OCI-LY1 (cell line): Measurements from ENCODE around the gene CENPU.

ENCODE experiments used
- H2AFZ ChIP-seq: fragments of 200-600 bp; sonication (generic), shearing (Covaris generic); 2 replicates; pipeline ENCODE4 v1.6.0; 2014; ENCODE audit warnings: antibody characterized with exemption, mild to moderate bottlenecking, low read length
- H3F3A ChIP-seq: fragments of 200-600 bp; sonication (generic), shearing (Covaris generic); 2 replicates; pipeline ENCODE4 v1.6.0; 2014; ENCODE audit warnings: mild to moderate bottlenecking, antibody characterized with exemption, low read length, moderate library complexity; ENCODE audit not compliant: insufficient read depth
- H3K27ac ChIP-seq: fragments of 200-600 bp; sonication (generic); 2 replicates; pipeline ENCODE4 v1.5.1; 2014; ENCODE audit warnings: low read length, mixed run types, mild to moderate bottlenecking, low read depth; ENCODE audit not compliant: poor library complexity, severe bottlenecking
- H3K27me3 ChIP-seq: fragments of 200-600 bp; sonication (generic); 2 replicates; pipeline ENCODE4 v1.6.0; 2014; ENCODE audit warnings: antibody characterized with exemption, mild to moderate bottlenecking, low read length, moderate library complexity; ENCODE audit not compliant: insufficient read depth
- H3K36me3 ChIP-seq: fragments of 200-600 bp; sonication (generic); 2 replicates; pipeline ENCODE4 v1.6.1; 2014; ENCODE audit warnings: mild to moderate bottlenecking, antibody characterized with exemption, low read length, moderate library complexity, mixed read lengths; ENCODE audit not compliant: insufficient read depth
- H3K4me1 ChIP-seq: fragments of 200-600 bp; sonication (generic); 2 replicates; pipeline ENCODE4 v1.5.1; 2014; ENCODE audit warnings: mild to moderate bottlenecking, low read length, moderate library complexity; ENCODE audit not compliant: insufficient read depth, severe bottlenecking
- H3K4me2 ChIP-seq: fragments of 200-600 bp; sonication (generic), shearing (Covaris generic); 2 replicates; pipeline ENCODE4 v1.6.1; 2014; ENCODE audit warnings: low read length
- H3K4me3 ChIP-seq: fragments of 200-600 bp; sonication (generic); 2 replicates; pipeline ENCODE4 v1.5.1; 2014; ENCODE audit warnings: low read length, low read depth, mild to moderate bottlenecking, mixed read lengths; ENCODE audit not compliant: poor library complexity, severe bottlenecking
- H3K79me2 ChIP-seq: fragments of 200-600 bp; shearing (Covaris generic); 2 replicates; pipeline ENCODE4 v1.6.1; 2016; ENCODE audit warnings: mixed run types, low read length, mixed read lengths; ENCODE audit not compliant: insufficient read depth
- H3K9ac ChIP-seq: fragments of 200-600 bp; sonication (generic), shearing (Covaris generic); 2 replicates; pipeline ENCODE4 v1.6.1; 2014; ENCODE audit warnings: mild to moderate bottlenecking, low read length, mixed read lengths
- H3K9me2 ChIP-seq: fragments of 200-600 bp; sonication (generic), shearing (Covaris generic); 2 replicates; pipeline ENCODE4 v1.6.1; 2014; ENCODE audit warnings: low read depth, mild to moderate bottlenecking, low read length, mixed read lengths
- H3K9me3 ChIP-seq: fragments of 200-600 bp; shearing (Covaris generic); 2 replicates; pipeline ENCODE4 v1.6.1; 2014; ENCODE audit warnings: low read length, mixed read lengths
- H4K20me1 ChIP-seq: fragments of 200-600 bp; sonication (generic), shearing (Covaris generic); 2 replicates; pipeline ENCODE4 v1.6.0; 2016; ENCODE audit warnings: mild to moderate bottlenecking, low read length; ENCODE audit not compliant: insufficient read depth
- CTCF ChIP-seq: fragments of 200-600 bp; sonication (generic), shearing (Covaris generic); IDR thresholded peaks from 2 replicates; pipeline ENCODE4 v1.5.1; 2017; ENCODE audit warnings: mild to moderate bottlenecking, antibody characterized with exemption, low read length, moderate library complexity, mixed read lengths
- EZH2 ChIP-seq: fragments of 200-600 bp; sonication (generic), shearing (Covaris generic); IDR thresholded peaks from 2 replicates; pipeline ENCODE4 v1.8.0; 2017; ENCODE audit warnings: borderline replicate concordance, mixed run types, mild to moderate bottlenecking, antibody characterized with exemption, low read length, moderate library complexity, mixed read lengths

The CENPU gene

DNA sequence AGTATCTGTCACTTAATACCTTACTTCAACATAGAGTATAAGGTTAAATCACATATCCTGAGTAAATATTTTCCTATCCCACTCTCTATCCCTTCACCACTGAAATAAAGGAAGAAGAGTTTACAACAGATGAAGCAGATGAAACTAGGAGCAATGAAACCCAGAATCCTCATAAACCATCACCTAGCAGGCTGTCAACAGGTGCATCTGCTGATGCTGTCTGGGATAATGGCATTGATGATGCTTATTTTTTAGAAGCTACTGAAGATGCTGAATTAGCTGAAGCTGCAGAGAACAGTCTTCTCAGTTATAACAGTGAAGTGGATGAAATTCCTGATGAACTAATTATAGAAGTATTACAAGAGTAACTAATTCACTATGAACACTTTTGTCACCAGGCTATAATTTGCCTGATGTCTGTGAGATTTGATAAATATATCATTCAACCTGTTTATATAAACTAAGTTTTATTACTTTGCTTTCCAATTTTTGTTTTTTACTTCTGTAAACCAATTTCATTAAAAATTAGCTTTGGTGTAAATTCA is 39.4 kb downstream of the CENPU start:
- Histone ChIP-seq H3K79me2 (no peaks in the 10 kb centered on the region), H3F3A (no peaks in the 10 kb centered on the region), H3K4me1 (no peaks in the 10 kb centered on the region), H3K4me2 (no peak overlapping the region), H3K9me3 (no peaks in the 10 kb centered on the region), H3K27ac (no peak overlapping the region), H3K27me3 (no peaks in the 10 kb centered on the region), H3K36me3 (peaks cover 66% of the 10 kb centered on the region), H4K20me1 (no peaks in the 10 kb centered on the region), H2AFZ (no peak overlapping the region), H3K9me2 (no peaks in the 10 kb centered on the region), H3K4me3 (no peak overlapping the region), H3K9ac (no peak overlapping the region)
- no peak for TF ChIP-seq EZH2

- Histone ChIP-seq H3K4me2 (no peak overlapping the region), H3K4me1 (peaks cover 7% of the 10 kb centered on the region), H3K4me3 (no peak overlapping the region), H3F3A (no peaks in the 10 kb centered on the region), H3K36me3 (peaks cover 57% of the 10 kb centered on the region), H3K9ac (no peak overlapping the region), H3K9me3 (no peaks in the 10 kb centered on the region), H3K27me3 (no peaks in the 10 kb centered on the region), H3K9me2 (no peaks in the 10 kb centered on the region), H2AFZ (no peak overlapping the region), H4K20me1 (no peaks in the 10 kb centered on the region), H3K79me2 (no peaks in the 10 kb centered on the region), H3K27ac (no peak overlapping the region)
- TF ChIP-seq EZH2: no peak
- no peak for TF ChIP-seq CTCF
Measured at GRCh38 chr4:184693056-184693455, 40.8 kb downstream of the CENPU start.

GRCh38 chr4:184689681-184690080 is 44.2 kb downstream of the CENPU start:
- H3K9me2 ChIP-seq: no peaks in the 10 kb centered on the region
- H3K4me2 ChIP-seq: no peak overlapping the region
- no peak overlapping the region for H3K4me3 ChIP-seq
- no peak overlapping the region for H3K9ac ChIP-seq
- no peaks in the 10 kb centered on the region for H3F3A ChIP-seq
- H4K20me1 ChIP-seq: no peaks in the 10 kb centered on the region
- H3K9me3 ChIP-seq: no peaks in the 10 kb centered on the region
- H3K27ac ChIP-seq: no peak overlapping the region
- H3K27me3 ChIP-seq: no peaks in the 10 kb centered on the region
- TF ChIP-seq CTCF (no peak), EZH2 (no peak)
- no peak overlapping the region for H2AFZ ChIP-seq
- peaks cover 25% of the 10 kb centered on the region for H3K36me3 ChIP-seq
- H3K4me1 ChIP-seq: peaks cover 7% of the 10 kb centered on the region
- H3K79me2 ChIP-seq: no peaks in the 10 kb centered on the region

DNA sequence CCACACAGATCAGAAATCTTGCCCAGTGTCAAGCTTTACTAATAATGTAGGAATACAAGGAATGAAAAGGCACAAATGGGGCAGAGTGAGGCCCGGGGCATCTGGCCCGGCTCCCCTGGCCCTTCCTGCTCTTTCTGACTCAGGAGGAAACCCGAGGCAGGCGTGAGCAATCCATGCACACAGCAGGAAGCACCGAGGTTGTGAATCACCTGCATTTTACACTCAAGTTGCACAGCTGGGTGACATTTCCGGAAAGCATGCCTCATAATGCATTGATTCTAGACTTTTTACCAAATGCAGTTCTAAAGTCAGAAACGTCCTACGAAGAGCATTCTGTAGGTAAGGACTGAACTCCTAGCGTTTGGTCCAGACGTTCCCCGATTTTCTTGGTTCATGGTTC is 45.4 kb downstream of the CENPU start:
- Histone ChIP-seq H3K79me2 (no peaks in the 10 kb centered on the region), H4K20me1 (no peaks in the 10 kb centered on the region), H3K4me3 (no peak overlapping the region), H3F3A (no peaks in the 10 kb centered on the region), H3K27me3 (no peaks in the 10 kb centered on the region), H3K27ac (no peak overlapping the region), H3K4me2 (no peak overlapping the region), H3K9me3 (no peaks in the 10 kb centered on the region), H3K9me2 (no peaks in the 10 kb centered on the region), H3K9ac (no peak overlapping the region), H3K36me3 (peaks cover 13% of the 10 kb centered on the region; the same call in 1 of the 2 replicates), H2AFZ (no peak overlapping the region), H3K4me1 (peaks cover 7% of the 10 kb centered on the region)
- no peak for TF ChIP-seq CTCF
- no peak for TF ChIP-seq EZH2
